HUES48 (cell line): ENCODE results near the gene MANSC4.

Experiments used
- H3K27ac ChIP-seq: one replicate; pipeline ENCODE4 v1.7.0; 2013; ENCODE audit warnings: low read depth, low read length, inconsistent platforms
- H3K27me3 ChIP-seq: 2 replicates; pipeline ENCODE4 v1.6.1; 2013; ENCODE audit warnings: mild to moderate bottlenecking, low read length; ENCODE audit not compliant: control insufficient read depth, insufficient read depth
- H3K36me3 ChIP-seq: 2 replicates; pipeline ENCODE4 v1.6.1; 2013; ENCODE audit warnings: low read length; ENCODE audit not compliant: control insufficient read depth, insufficient read depth
- H3K4me1 ChIP-seq: 2 replicates; pipeline ENCODE4 v1.6.1; 2013; ENCODE audit warnings: mild to moderate bottlenecking, low read length; ENCODE audit not compliant: control insufficient read depth, insufficient read depth
- H3K4me3 ChIP-seq: 2 replicates; pipeline ENCODE4 v1.5.1; 2013; ENCODE audit warnings: mild to moderate bottlenecking, low read depth, low read length
- H3K9ac ChIP-seq: 2 replicates; pipeline ENCODE4 v1.6.1; 2013; ENCODE audit warnings: mild to moderate bottlenecking, low read depth, low read length, moderate library complexity
- H3K9me3 ChIP-seq: 2 replicates; pipeline ENCODE4 v1.6.1; 2013; ENCODE audit warnings: low read length; ENCODE audit not compliant: control insufficient read depth, insufficient read depth

Gene MANSC4

DNA sequence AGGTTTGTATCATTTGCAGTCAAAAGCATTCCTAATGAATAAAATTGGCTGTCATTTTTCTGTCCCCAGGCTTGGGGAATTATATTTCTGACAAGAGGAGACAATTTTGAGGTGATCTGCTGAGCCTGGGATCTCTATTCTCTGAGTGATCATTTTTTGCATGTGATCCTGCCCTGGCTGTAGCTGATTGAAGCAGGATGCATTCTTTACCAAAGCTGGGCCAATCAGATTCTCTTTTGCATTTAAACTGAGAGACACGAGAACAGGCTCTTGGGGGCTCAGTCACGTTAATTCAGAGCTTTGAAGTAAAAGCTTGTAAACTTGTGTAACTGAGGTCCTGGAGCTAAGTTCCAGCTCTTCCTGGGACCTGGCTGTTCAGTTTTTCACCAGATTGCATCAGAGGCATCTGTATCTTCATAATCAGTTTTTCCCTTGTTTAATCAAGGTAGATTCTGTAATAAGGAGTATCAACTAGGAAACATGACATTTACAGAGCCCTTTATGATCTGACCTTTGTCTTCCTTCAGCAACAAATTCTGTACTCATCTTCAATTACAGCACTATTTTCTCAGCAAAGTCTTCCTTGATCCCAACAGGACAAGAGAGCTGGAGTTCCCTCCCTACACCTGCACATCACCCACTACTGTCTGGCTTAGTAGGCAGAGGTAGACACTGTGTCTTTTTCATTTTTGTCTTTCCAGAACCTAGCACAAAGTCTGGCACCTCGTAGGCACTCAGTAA lies 35.0 kb upstream of the MANSC4 start:
- H3K9ac ChIP-seq: no peak overlapping the region
- no peak overlapping the region for H3K4me3 ChIP-seq
- no peaks in the 10 kb centered on the region for H3K36me3 ChIP-seq
- H3K4me1 ChIP-seq: no peaks in the 10 kb centered on the region
- no peak overlapping the region for H3K27ac ChIP-seq
- peaks cover 5% of the 10 kb centered on the region; the same call in 1 of the 2 replicates for H3K9me3 ChIP-seq
- H3K27me3 ChIP-seq: no peaks in the 10 kb centered on the region

GRCh38 chr12:27814411-27814810 lies 34.4 kb upstream of the MANSC4 start:
- no peak overlapping the region for H3K27ac ChIP-seq
- H3K4me1 ChIP-seq: no peaks in the 10 kb centered on the region
- no peak overlapping the region for H3K9ac ChIP-seq
- H3K4me3 ChIP-seq: no peak overlapping the region
- no peaks in the 10 kb centered on the region for H3K36me3 ChIP-seq
- no peaks in the 10 kb centered on the region for H3K27me3 ChIP-seq
- peaks cover 5% of the 10 kb centered on the region; the same call in 1 of the 2 replicates for H3K9me3 ChIP-seq

GRCh38 chr12:27812502-27812901 lies 32.5 kb upstream of the MANSC4 start:
- H3K27ac ChIP-seq: no peak overlapping the region

GRCh38 chr12:27810756-27811155 lies 30.7 kb upstream of the MANSC4 start:
- no peaks in the 10 kb centered on the region for H3K9me3 ChIP-seq
- H3K36me3 ChIP-seq: no peaks in the 10 kb centered on the region
- H3K4me3 ChIP-seq: no peak overlapping the region
- no peaks in the 10 kb centered on the region for H3K27me3 ChIP-seq
- 0 out of 2 replicates have a peak, but pooled peaks cover 4% of the 10 kb centered on the region for H3K4me1 ChIP-seq
- no peak overlapping the region for H3K9ac ChIP-seq
- H3K27ac ChIP-seq: no peak overlapping the region

More at GRCh38 chr12:27812502-27812901, 32.5 kb upstream of the MANSC4 start:
- Histone ChIP-seq H3K4me3 (no peak overlapping the region), H3K36me3 (no peaks in the 10 kb centered on the region), H3K9ac (no peak overlapping the region), H3K9me3 (no peaks in the 10 kb centered on the region), H3K4me1 (0 out of 2 replicates have a peak, but pooled peaks cover 2% of the 10 kb centered on the region), H3K27me3 (no peaks in the 10 kb centered on the region)

- Histone ChIP-seq H3K9me3 (no peaks in the 10 kb centered on the region), H3K4me3 (no peak overlapping the region), H3K9ac (no peak overlapping the region), H3K4me1 (0 out of 2 replicates have a peak, but pooled peaks cover 4% of the 10 kb centered on the region), H3K27ac (no peak overlapping the region), H3K36me3 (no peaks in the 10 kb centered on the region), H3K27me3 (no peaks in the 10 kb centered on the region)
Measured at GRCh38 chr12:27808841-27809240, 28.8 kb upstream of the MANSC4 start.

GRCh38 chr12:27807063-27807703 lies 27.1 kb upstream of the MANSC4 start:
- Histone ChIP-seq H3K9ac (no peak overlapping the region), H3K9me3 (no peaks in the 10 kb centered on the region), H3K4me1 (0 out of 2 replicates have a peak, but pooled peaks cover 4% of the 10 kb centered on the region), H3K27me3 (no peaks in the 10 kb centered on the region), H3K36me3 (no peaks in the 10 kb centered on the region), H3K4me3 (no peak overlapping the region), H3K27ac (no peak overlapping the region)

DNA sequence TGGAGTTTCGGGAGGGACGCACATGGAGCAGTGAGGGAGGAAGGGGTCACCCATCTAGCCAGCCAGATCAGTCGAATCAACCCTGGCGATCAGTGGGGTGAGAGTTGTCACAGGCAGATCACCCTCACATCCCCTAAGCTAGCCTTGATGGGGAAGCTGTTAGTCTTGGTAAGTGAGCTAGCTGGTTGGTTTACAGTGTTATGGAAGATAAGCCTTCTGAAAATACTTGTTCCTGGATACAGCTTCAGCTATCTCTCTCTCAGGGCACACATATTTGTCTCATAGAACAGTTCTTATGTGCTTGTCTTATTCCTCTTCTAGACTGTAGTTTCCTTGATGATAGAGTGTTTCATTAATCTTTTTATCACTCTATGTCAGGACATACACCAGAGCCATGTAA lies 26.2 kb upstream of the MANSC4 start:
- Histone ChIP-seq H3K4me3 (no peak overlapping the region), H3K27ac (no peak overlapping the region), H3K9me3 (no peaks in the 10 kb centered on the region), H3K36me3 (no peaks in the 10 kb centered on the region), H3K4me1 (0 out of 2 replicates have a peak, but pooled peaks cover 4% of the 10 kb centered on the region), H3K9ac (no peak overlapping the region), H3K27me3 (no peaks in the 10 kb centered on the region)

- Histone ChIP-seq H3K4me3 (no peak overlapping the region), H3K27ac (no peak overlapping the region), H3K9me3 (no peaks in the 10 kb centered on the region), H3K36me3 (no peaks in the 10 kb centered on the region), H3K9ac (no peak overlapping the region), H3K27me3 (no peaks in the 10 kb centered on the region), H3K4me1 (0 out of 2 replicates have a peak, but pooled peaks cover 4% of the 10 kb centered on the region)
Measured at GRCh38 chr12:27805238-27805637, 25.2 kb upstream of the MANSC4 start.

DNA sequence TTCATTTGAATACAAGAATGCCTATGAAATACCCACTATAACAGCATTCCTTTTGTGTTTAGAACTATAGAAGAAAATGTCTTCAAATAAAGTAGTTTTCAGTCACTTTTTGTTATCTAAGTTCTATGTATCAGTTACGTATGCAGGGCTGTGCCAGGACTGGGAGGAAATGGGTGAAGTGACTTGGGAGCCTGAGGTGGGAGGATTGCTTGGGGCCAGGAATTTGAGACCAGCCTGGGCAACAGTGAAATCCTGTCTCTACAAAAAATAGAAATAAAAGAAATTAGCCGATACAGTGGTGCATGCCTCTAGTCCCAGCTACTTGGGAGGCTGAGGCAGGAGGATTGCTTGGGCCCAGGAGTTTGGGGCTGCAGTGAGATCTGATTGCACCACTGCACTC lies 22.9 kb upstream of the MANSC4 start:
- Histone ChIP-seq H3K27me3 (no peaks in the 10 kb centered on the region), H3K36me3 (peaks cover 21% of the 10 kb centered on the region), H3K9me3 (no peaks in the 10 kb centered on the region), H3K9ac (no peak overlapping the region), H3K4me3 (no peak overlapping the region), H3K4me1 (0 out of 2 replicates have a peak, but pooled peaks cover 4% of the 10 kb centered on the region), H3K27ac (no peak overlapping the region)

GRCh38 chr12:27802511-27802910 lies 22.5 kb upstream of the MANSC4 start:
- Histone ChIP-seq H3K4me3 (no peak overlapping the region), H3K36me3 (peaks cover 25% of the 10 kb centered on the region), H3K27ac (no peak overlapping the region), H3K4me1 (0 out of 2 replicates have a peak, but pooled peaks cover 2% of the 10 kb centered on the region), H3K9me3 (no peaks in the 10 kb centered on the region), H3K27me3 (no peaks in the 10 kb centered on the region), H3K9ac (no peak overlapping the region)

DNA sequence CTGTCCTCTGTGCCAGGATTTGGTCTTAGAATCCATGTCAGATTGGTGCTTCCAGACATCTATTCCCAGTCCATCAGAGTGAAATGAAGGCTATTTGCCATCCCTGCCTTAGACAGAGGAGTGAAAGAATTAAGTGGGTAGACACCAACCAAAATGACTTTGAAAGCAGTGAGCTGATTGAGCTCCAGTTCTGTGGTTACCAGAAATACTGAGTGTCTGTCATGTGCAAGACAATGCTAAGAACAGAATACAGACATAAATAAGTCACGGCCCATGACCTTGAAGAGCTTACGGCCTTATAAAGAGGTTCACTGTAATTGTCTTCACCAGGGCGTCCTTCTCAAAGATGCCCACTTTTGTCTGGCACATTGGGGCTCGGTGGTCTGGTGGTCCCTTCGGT lies 21.6 kb upstream of the MANSC4 start:
- H3K9ac ChIP-seq: no peak overlapping the region
- no peaks in the 10 kb centered on the region for H3K27me3 ChIP-seq
- H3K4me3 ChIP-seq: no peak overlapping the region
- no peak overlapping the region for H3K27ac ChIP-seq
- no peaks in the 10 kb centered on the region for H3K4me1 ChIP-seq
- H3K9me3 ChIP-seq: no peaks in the 10 kb centered on the region
- peaks cover 34% of the 10 kb centered on the region for H3K36me3 ChIP-seq
